Lung (tissue), 12 donors: Measurements from ENCODE around the gene ITGB3. TPM values are rescaled to one million over a fixed set of nuclear protein-coding genes. Genes with fewer than 3 reads are reported as not detected.

Experiments used
- ATAC-seq: fragments of 200-7000 bp; cut with Tn5 transposase; one replicate; pipeline ENCODE4 v1.9.1; 2020; ENCODE audit warnings: moderate number of reproducible peaks; ENCODE audit not compliant: insufficient read depth, low FRiP score
- DNase-seq, 3 donors: peaks; one replicate each; pipeline ENCODE4 v3.0.0-alpha.2; 2013 to 2017
- H3K27ac ChIP-seq, 2 donors: one replicate each; pipeline ENCODE4 v1.5.1; 2013; ENCODE audit warnings: mild to moderate bottlenecking in 2 of 2, moderate library complexity in 2 of 2, control low read depth in 1 of 2, inconsistent platforms in 1 of 2, low read depth in 1 of 2, low read length in 1 of 2
- H3K27me3 ChIP-seq, 3 donors: one replicate each; pipeline ENCODE4 v1.5.1; 2013; ENCODE audit warnings: low read length in 2 of 3; ENCODE audit not compliant: control insufficient read depth in 3 of 3, insufficient read depth in 3 of 3
- H3K36me3 ChIP-seq, 4 donors: one replicate each; pipeline ENCODE4 v1.5.1; 2013; ENCODE audit warnings: low read length in 4 of 4, mild to moderate bottlenecking in 1 of 4, moderate library complexity in 1 of 4; ENCODE audit not compliant: control insufficient read depth in 4 of 4, insufficient read depth in 4 of 4
- H3K4me1 ChIP-seq, 5 donors: one replicate each; pipeline ENCODE4 v1.5.1; 2013; ENCODE audit warnings: low read length in 5 of 5, mild to moderate bottlenecking in 2 of 5, moderate library complexity in 1 of 5; ENCODE audit not compliant: control insufficient read depth in 5 of 5, insufficient read depth in 5 of 5
- H3K4me3 ChIP-seq: one replicate; pipeline ENCODE4 v1.5.1; 2013; ENCODE audit warnings: mild to moderate bottlenecking, control low read depth, moderate library complexity
- H3K9ac ChIP-seq, 2 donors: one replicate each; pipeline ENCODE4 v1.5.1; 2013; ENCODE audit warnings: low read length in 2 of 2, control low read depth in 1 of 2; ENCODE audit not compliant: insufficient read depth in 1 of 2
- H3K9me3 ChIP-seq, 4 donors: one replicate each; pipeline ENCODE4 v1.5.1; 2013; ENCODE audit warnings: low read length in 3 of 4, mild to moderate bottlenecking in 1 of 4, moderate library complexity in 1 of 4; ENCODE audit not compliant: control insufficient read depth in 4 of 4, insufficient read depth in 3 of 4
- CTCF ChIP-seq: IDR thresholded peaks from 2 replicates; pipeline ENCODE4 v1.5.1; 2012; ENCODE audit warnings: mild to moderate bottlenecking; ENCODE audit errors: control extremely low read depth, extremely low read depth
- WGBS, 2 donors: extraction: QIAGEN DNeasy Blood & Tissue Kit; methylation state at CpG; one replicate each; pipeline ENCODE4 v1.1.7; 2013; 5-methylcytosine and 5-hydroxymethylcytosine counted together
- polyA plus RNA-seq, 2 donors: library from polyadenylated mRNA; stranded (reverse); fragments of 200-250 nt; gene quantifications; one replicate each; pipeline ENCODE4 v1.2.1, GENCODE V29; 2013
- total RNA-seq, 2 donors: library from RNA; depleted of rRNA in 1 of 2; stranded (reverse); fragments of >200 nt in 1 of 2; gene quantifications; one replicate each; pipeline ENCODE4 v1.2.1, GENCODE V29; 2014 to 2021
- donor health status: control.
- donor health status: control.
- donor health status: Bipolar disorder and iron deficiency.
- donor health status: healthy.
- donor health status: DM: yes; HTN: yes; CAD: no.

ITGB3 gene
- total and polyA plus RNA-seq, 4 donors: 1.3 to 15.9 (median 7.7) TPM

GRCh38 chr17:47218896-47219430 lies 34.7 kb upstream of the ITGB3 start:
- Histone ChIP-seq H3K9me3 (no peaks in the 10 kb centered on the region), H3K27ac (no peak overlapping the region), H3K9ac (no peak overlapping the region), H3K4me3 (no peak overlapping the region), H3K4me1 (peaks cover 0 to 9% (median 4%) of the 10 kb centered on the region in 5 donors), H3K27me3 (no peaks in the 10 kb centered on the region), H3K36me3 (no peaks in the 10 kb centered on the region)
- TF ChIP-seq CTCF: no peak
- 39 to 61% methylated on average over 6 of the region's 6 CpGs for WGBS, 2 donors
- ATAC-seq (no peak), DNase-seq (no peak)

GRCh38 chr17:47219621-47220475 lies 33.8 kb upstream of the ITGB3 start:
- Histone ChIP-seq H3K4me1 (peaks cover 2 to 11% (median 4%) of the 10 kb centered on the region in 5 donors), H3K27ac (no peak overlapping the region), H3K36me3 (no peaks in the 10 kb centered on the region), H3K9me3 (no peaks in the 10 kb centered on the region), H3K9ac (no peak overlapping the region), H3K4me3 (no peak overlapping the region), H3K27me3 (no peaks in the 10 kb centered on the region)
- 85 to 88% methylated on average over 21 of the region's 21 CpGs for WGBS, 2 donors
- DNase-seq: no peak
- ATAC-seq: no peak
- TF ChIP-seq CTCF: no peak

DNA sequence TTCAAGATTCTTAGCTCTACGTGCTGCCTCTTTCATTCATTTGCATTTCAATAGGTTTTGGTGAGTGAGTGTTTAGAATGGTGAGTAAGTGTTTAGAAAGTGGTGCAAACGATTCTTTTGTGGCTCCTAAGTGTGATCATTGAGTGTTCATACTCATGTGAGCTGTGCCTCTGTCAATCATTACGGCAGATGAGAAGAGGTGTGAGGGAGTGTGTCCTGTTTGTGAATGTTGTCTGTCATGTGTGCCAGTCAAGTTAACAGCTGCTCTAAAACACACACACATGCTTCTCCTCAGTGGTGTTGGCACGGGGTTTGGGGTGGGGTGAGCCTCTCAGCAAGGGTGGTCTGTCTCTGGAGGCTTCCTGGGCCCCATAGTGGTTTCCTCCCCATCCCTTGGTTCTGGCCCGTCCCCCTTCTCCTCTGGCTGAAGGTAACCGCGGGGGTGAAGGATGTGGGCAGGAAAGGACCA lies 33.1 kb upstream of the ITGB3 start:
- Histone ChIP-seq H3K4me3 (no peak overlapping the region), H3K36me3 (no peaks in the 10 kb centered on the region), H3K9ac (no peak overlapping the region), H3K27me3 (no peaks in the 10 kb centered on the region), H3K4me1 (peaks cover 3 to 14% (median 10%) of the 10 kb centered on the region in 5 donors), H3K9me3 (no peaks in the 10 kb centered on the region), H3K27ac (no peak overlapping the region)
- TF ChIP-seq CTCF: no peak
- WGBS, 2 donors: 22 to 43% methylated on average over 7 of the region's 7 CpGs
- DNase-seq (no peak), ATAC-seq (no peak)
